ENCODE data around the gene KIRREL3. TPM values are rescaled to one million over a fixed set of nuclear protein-coding genes. Genes with fewer than 3 reads are reported as not detected.

KIRREL3 gene
- total and polyA plus RNA-seq, 12 donors: 0.13 to 0.58 (median 0.30) TPM

DNA sequence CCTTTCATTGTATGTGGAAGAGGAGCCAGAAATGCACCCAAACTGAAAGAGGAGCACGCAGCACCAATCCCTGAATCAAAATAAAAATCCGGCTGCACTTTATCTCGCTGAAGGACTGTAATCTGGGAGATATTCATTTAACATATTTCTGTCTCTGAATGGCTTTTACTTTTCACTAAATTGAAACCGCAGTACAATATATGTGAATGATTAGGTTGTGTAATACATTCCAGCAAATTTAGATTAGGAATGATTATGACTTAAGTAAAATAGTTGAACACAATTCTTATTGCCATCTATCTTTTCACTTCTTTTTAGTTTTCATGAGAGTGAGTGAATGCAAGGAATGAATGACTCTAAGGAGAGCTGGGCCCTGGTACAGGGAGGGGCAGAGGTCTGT, 413.0 kb downstream of the KIRREL3 start:
- intact Hi-C loops (cut with DNase I): no loop called here

GRCh38 chr11:126585774-126586491, 414.6 kb downstream of the KIRREL3 start:
- peak; percentile 83 to 96 (median 94) for ATAC-seq
- 17 to 18% methylated on average over 23 of the region's 23 CpGs for WGBS, 2 donors

More for the DNA sequence above, 413.0 kb downstream of the KIRREL3 start:
- Histone ChIP-seq H3K9me3 (no peaks in the 10 kb centered on the region), H3K36me3 (no peaks in the 10 kb centered on the region), H3K4me3 (no peak overlapping the region), H3K27ac (no peak overlapping the region), H3K27me3 (peaks cover 0 to 41% (median 3%) of the 10 kb centered on the region in 7 donors), H3K4me1 (peaks cover 0 to 15% (median 12%) of the 10 kb centered on the region in 9 donors)
- 75 to 81% methylated on average over 4 of the region's 4 CpGs for WGBS, 2 donors
- DNase-seq: no peak
- ATAC-seq: no peak
- no peak for TF ChIP-seq CTCF (IDR thresholded peaks at IDR 0.05)

GRCh38 chr11:126585388-126585773, 415.2 kb downstream of the KIRREL3 start:
- TF ChIP-seq CTCF (IDR thresholded peaks at IDR 0.05): no peak
- Histone ChIP-seq H3K27me3 (peaks cover 0 to 32% (median 3%) of the 10 kb centered on the region in 7 donors), H3K36me3 (no peaks in the 10 kb centered on the region), H3K4me1 (peaks cover 0 to 15% (median 12%) of the 10 kb centered on the region in 9 donors), H3K27ac (peak overlapping the region in 5 of 10 donors; percentile 5 to 67 (median 35)), H3K4me3 (peak overlapping the region in 7 of 10 donors; percentile 3 to 43 (median 32)), H3K9me3 (no peaks in the 10 kb centered on the region)
- intact Hi-C loops (cut with DNase I): no loop called here
- ATAC-seq (peak in 5 of 8 donors; percentile 4 to 39 (median 31)), DNase-seq (no peak)
- WGBS, 2 donors: 43 to 45% methylated on average over 20 of the region's 20 CpGs

More at GRCh38 chr11:126585774-126586491, 414.6 kb downstream of the KIRREL3 start:
- H3K27ac ChIP-seq: peak overlapping the region in 9 of 10 donors; percentile 0 to 67 (median 35)
- peaks cover 0 to 36% (median 3%) of the 10 kb centered on the region in 7 donors for H3K27me3 ChIP-seq
- H3K9me3 ChIP-seq: no peaks in the 10 kb centered on the region
- peak overlapping the region in 7 of 10 donors; percentile 3 to 43 (median 32) for H3K4me3 ChIP-seq
- intact Hi-C loops (cut with DNase I): no loop called here
- H3K4me1 ChIP-seq: peaks cover 0 to 15% (median 12%) of the 10 kb centered on the region in 9 donors
- H3K36me3 ChIP-seq: no peaks in the 10 kb centered on the region
- no peak for TF ChIP-seq CTCF (IDR thresholded peaks at IDR 0.05)
- DNase-seq: peak; percentile 51 to 84

GRCh38 chr11:126583594-126584427, 416.8 kb downstream of the KIRREL3 start:
- DNase-seq (no peak), ATAC-seq (no peak)
- no peak for TF ChIP-seq CTCF (IDR thresholded peaks at IDR 0.05)
- intact Hi-C loops (cut with DNase I): no loop called here
- no peak overlapping the region for H3K4me3 ChIP-seq
- peaks cover 0 to 15% (median 12%) of the 10 kb centered on the region in 9 donors for H3K4me1 ChIP-seq
- H3K27me3 ChIP-seq: peaks cover 0 to 17% (median 0%) of the 10 kb centered on the region in 7 donors
- no peak overlapping the region for H3K27ac ChIP-seq
- H3K9me3 ChIP-seq: no peaks in the 10 kb centered on the region
- WGBS, 2 donors: 84 to 86% methylated on average over 26 of the region's 26 CpGs
- no peaks in the 10 kb centered on the region for H3K36me3 ChIP-seq
